MM.1S (cell line): ENCODE results near the gene PRSS21.

Experiments
- DNase-seq: peaks from one replicate; pipeline ENCODE4 v3.0.0-alpha.2; 2015
- H2AFZ ChIP-seq: fragments of 300-600 bp; sonication (generic); 2 replicates; pipeline ENCODE4 v1.6.0; 2016; ENCODE audit warnings: antibody characterized with exemption, low read length
- H3F3A ChIP-seq: fragments of 300-600 bp; sonication (generic); 2 replicates; pipeline ENCODE4 v1.6.1; 2016; ENCODE audit warnings: mild to moderate bottlenecking, antibody characterized with exemption, low read length, moderate library complexity, mixed read lengths; ENCODE audit not compliant: insufficient read depth
- H3K27ac ChIP-seq: fragments of 300-600 bp; sonication (generic); 2 replicates; pipeline ENCODE4 v1.5.1; 2016; ENCODE audit warnings: mild to moderate bottlenecking, low read length
- H3K27me3 ChIP-seq: fragments of 300-600 bp; sonication (generic); replicated peaks from 2 replicates; pipeline ENCODE4 v1.6.0; 2016; ENCODE audit warnings: low read length; ENCODE audit not compliant: insufficient read depth
- H3K36me3 ChIP-seq: fragments of 300-600 bp; sonication (generic); replicated peaks from 2 replicates; pipeline ENCODE4 v1.6.1; 2016; ENCODE audit warnings: mild to moderate bottlenecking, low read length, mixed read lengths; ENCODE audit not compliant: insufficient read depth
- H3K4me1 ChIP-seq: fragments of 300-600 bp; sonication (generic); 2 replicates; pipeline ENCODE4 v1.6.1; 2016; ENCODE audit warnings: low read length, mixed read lengths
- H3K4me2 ChIP-seq: fragments of 300-600 bp; sonication (generic); 2 replicates; pipeline ENCODE4 v1.6.0; 2016; ENCODE audit warnings: low read depth, low read length
- H3K4me3 ChIP-seq: fragments of 300-600 bp; sonication (generic); 2 replicates; pipeline ENCODE4 v1.5.1; 2016; ENCODE audit warnings: low read length, mixed read lengths
- H3K79me2 ChIP-seq: fragments of 300-600 bp; sonication (generic); 2 replicates; pipeline ENCODE4 v1.6.1; 2016; ENCODE audit warnings: mixed run types, low read length, mixed read lengths
- H3K9ac ChIP-seq: fragments of 300-600 bp; sonication (generic); 2 replicates; pipeline ENCODE4 v1.6.1; 2016; ENCODE audit warnings: low read length, mixed read lengths
- H3K9me2 ChIP-seq: fragments of 300-600 bp; sonication (generic); replicated peaks from 2 replicates; pipeline ENCODE4 v1.6.1; 2016; ENCODE audit warnings: mild to moderate bottlenecking, low read length, mixed read lengths; ENCODE audit not compliant: insufficient read depth
- H3K9me3 ChIP-seq: fragments of 300-600 bp; sonication (generic); replicated peaks from 2 replicates; pipeline ENCODE4 v1.6.1; 2016; ENCODE audit warnings: mild to moderate bottlenecking, low read length, mixed read lengths; ENCODE audit not compliant: insufficient read depth
- H4K20me1 ChIP-seq: fragments of 300-600 bp; sonication (generic); 2 replicates; pipeline ENCODE4 v1.6.1; 2016; ENCODE audit warnings: mild to moderate bottlenecking, low read length, moderate library complexity, mixed read lengths; ENCODE audit not compliant: insufficient read depth
- EZH2 ChIP-seq: fragments of 300-600 bp; sonication (generic); optimal IDR thresholded peaks from 2 replicates; pipeline ENCODE3; 2017; ENCODE audit warnings: low read depth, mild to moderate bottlenecking, antibody characterized with exemption, low read length, mixed read lengths
- EZH2phosphoT487 ChIP-seq: fragments of 300-600 bp; sonication (generic); IDR thresholded peaks from 2 replicates; pipeline ENCODE4 v1.6.1; 2018; ENCODE audit warnings: antibody characterized with exemption, low read length
- TF ChIP-seq, protein P1 (sequence below): fragments of 300-600 bp; sonication (generic); IDR thresholded peaks from 2 replicates; pipeline ENCODE4 v1.5.1; 2016; ENCODE audit warnings: antibody characterized with exemption, low read length, mixed read lengths

The PRSS21 gene

DNA sequence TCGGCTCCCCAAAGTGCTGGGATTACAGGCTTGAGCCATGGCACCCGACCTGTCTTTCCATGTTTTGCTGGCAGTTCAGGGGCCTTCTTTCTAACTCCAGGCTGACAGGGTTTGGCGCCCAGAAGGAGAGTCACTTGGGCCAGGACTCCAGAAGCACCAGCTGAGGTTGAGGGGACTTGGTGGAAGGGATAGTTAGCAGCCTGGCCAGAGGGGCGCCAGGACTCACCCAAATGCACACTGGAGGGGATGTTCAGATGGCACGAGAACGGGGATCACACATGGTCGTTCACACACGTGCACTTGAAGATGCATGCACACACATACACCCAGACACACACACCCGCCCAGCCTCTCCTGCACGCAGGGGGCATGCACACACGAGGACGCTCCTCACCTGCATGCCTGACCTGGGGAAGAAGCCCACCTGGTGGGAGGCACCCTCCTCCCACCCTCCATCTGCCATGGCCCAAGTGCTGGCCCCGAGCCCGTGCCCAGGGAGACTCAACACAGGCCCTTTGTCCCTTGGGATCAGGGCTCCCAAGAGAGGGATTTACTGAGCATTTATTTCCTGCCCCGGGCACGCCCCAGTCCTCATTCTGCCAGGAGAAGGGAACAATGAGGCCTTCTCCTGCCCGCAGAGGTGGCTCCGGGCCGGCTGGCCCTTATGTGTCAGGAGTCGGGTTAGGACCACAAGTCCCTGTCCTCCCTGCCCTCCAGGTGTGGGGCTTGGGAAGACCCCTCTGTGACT lies 2.3 kb upstream of the PRSS21 start:
- Histone ChIP-seq H4K20me1 (no peaks in the 10 kb centered on the region), H3K9ac (no peak overlapping the region), H3K4me3 (no peak overlapping the region), H3K27ac (no peak overlapping the region), H3K79me2 (no peaks in the 10 kb centered on the region), H3K9me2 (no peaks in the 10 kb centered on the region), H3K9me3 (no peaks in the 10 kb centered on the region), H2AFZ (no peak overlapping the region), H3K36me3 (no peaks in the 10 kb centered on the region), H3K4me2 (no peak overlapping the region), H3K27me3 (peaks cover 90% of the 10 kb centered on the region), H3K4me1 (no peaks in the 10 kb centered on the region), H3F3A (no peaks in the 10 kb centered on the region)
- DNase-seq, result no peak
- TF ChIP-seq EZH2 (no peak), EZH2phosphoT487 (no peak)
- TF ChIP-seq, protein P1, sequence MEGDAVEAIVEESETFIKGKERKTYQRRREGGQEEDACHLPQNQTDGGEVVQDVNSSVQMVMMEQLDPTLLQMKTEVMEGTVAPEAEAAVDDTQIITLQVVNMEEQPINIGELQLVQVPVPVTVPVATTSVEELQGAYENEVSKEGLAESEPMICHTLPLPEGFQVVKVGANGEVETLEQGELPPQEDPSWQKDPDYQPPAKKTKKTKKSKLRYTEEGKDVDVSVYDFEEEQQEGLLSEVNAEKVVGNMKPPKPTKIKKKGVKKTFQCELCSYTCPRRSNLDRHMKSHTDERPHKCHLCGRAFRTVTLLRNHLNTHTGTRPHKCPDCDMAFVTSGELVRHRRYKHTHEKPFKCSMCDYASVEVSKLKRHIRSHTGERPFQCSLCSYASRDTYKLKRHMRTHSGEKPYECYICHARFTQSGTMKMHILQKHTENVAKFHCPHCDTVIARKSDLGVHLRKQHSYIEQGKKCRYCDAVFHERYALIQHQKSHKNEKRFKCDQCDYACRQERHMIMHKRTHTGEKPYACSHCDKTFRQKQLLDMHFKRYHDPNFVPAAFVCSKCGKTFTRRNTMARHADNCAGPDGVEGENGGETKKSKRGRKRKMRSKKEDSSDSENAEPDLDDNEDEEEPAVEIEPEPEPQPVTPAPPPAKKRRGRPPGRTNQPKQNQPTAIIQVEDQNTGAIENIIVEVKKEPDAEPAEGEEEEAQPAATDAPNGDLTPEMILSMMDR, result no peak

DNA sequence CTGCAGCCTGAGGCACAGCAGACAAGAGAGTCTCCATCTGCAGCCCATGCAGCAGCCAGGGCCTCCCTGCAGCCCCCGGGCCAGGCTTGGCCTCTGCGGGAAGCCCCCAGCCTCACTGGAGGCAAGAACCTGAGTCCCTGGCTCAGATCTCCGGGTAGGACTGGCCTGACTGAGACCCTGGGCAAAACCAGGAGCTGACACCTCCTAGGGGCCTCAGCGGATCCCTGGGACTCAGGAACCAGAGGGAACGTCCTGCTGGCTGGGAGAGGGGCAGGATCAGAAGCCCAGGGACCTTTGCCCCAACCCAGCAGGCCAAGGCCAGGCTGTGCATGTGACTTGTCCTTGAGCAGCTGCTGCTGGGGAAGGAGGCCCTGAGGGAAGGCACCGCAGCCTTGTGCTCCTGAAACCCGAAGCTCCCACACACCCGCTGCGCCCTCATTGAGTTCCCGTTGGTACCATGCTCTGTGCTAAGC lies 1.7 kb upstream of the PRSS21 start:
- TF ChIP-seq EZH2 (no peak), EZH2phosphoT487 (no peak)
- TF ChIP-seq, protein P1, result no peak
- Histone ChIP-seq H3K4me2 (no peak overlapping the region), H3K9me3 (no peaks in the 10 kb centered on the region), H3K27me3 (peaks cover 90% of the 10 kb centered on the region), H4K20me1 (no peaks in the 10 kb centered on the region), H3K79me2 (no peaks in the 10 kb centered on the region), H3K36me3 (no peaks in the 10 kb centered on the region), H3F3A (no peaks in the 10 kb centered on the region), H3K27ac (no peak overlapping the region), H3K4me3 (no peak overlapping the region), H3K9me2 (no peaks in the 10 kb centered on the region), H3K4me1 (no peaks in the 10 kb centered on the region), H2AFZ (no peak overlapping the region), H3K9ac (no peak overlapping the region)
- DNase-seq, result no peak

DNA sequence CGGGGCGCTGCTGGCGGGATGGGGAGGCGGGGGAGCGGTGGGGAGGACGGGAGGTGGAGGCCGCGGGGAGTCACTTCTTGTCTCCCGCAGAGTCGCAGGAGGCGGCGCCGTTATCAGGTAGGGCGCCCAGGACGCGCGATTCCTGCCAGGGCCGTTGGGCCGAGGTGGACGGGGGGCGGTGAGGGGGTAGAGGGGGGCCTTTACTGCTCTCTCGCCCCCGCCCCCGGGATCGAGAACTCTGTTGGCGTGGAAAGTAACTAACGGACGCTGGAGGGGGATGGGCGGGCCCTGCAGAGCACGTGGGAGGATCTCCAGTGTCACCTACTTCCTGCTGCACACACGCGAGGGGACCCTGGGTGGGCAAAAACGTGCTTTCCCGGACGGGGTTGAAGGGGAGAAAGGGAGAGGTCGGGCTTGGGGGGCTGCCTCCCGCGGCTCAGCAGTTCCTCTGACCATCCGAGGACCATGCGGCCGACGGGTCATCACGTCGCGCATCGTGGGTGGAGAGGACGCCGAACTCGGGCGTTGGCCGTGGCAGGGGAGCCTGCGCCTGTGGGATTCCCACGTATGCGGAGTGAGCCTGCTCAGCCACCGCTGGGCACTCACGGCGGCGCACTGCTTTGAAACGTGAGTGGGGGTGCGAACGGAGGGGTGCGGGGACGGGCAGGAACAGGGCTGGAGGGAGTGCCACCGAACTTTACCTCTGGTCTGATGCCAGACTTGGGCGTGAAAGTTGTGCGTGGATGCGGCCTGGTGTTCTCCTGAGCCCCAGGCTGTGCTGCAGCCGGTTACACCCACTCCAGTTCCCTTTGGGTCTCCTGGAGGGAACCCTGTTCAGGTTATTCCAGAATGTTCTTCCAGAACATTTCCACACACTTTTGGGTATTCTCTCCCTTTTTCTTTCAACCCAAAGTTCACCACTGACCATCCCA lies 569 bp downstream of the PRSS21 start:
- TF ChIP-seq EZH2 (no peak), EZH2phosphoT487 (no peak)
- TF ChIP-seq, protein P1, result no peak
- no peak overlapping the region for H2AFZ ChIP-seq
- H3K27me3 ChIP-seq, result peaks cover 92% of the 10 kb centered on the region
- no peaks in the 10 kb centered on the region for H3K9me2 ChIP-seq
- H3K27ac ChIP-seq, result no peak overlapping the region
- H4K20me1 ChIP-seq, result no peaks in the 10 kb centered on the region
- H3K79me2 ChIP-seq, result no peaks in the 10 kb centered on the region
- H3K36me3 ChIP-seq, result no peaks in the 10 kb centered on the region
- no peaks in the 10 kb centered on the region for H3K4me1 ChIP-seq
- no peak for DNase-seq
- no peak overlapping the region for H3K9ac ChIP-seq
- no peaks in the 10 kb centered on the region for H3K9me3 ChIP-seq
- no peaks in the 10 kb centered on the region for H3F3A ChIP-seq
- no peak overlapping the region for H3K4me2 ChIP-seq
- no peak overlapping the region for H3K4me3 ChIP-seq
